Omental fat pad (tissue), 4 donors: ENCODE measurements around the gene MYO10. TPM values are rescaled to one million over a fixed set of nuclear protein-coding genes. Genes with fewer than 3 reads are reported as not detected.

Experiments
- ATAC-seq: fragments of 150-250 bp; one replicate; pipeline ENCODE4 v1.9.1; 2016; ENCODE audit warnings: mild to moderate bottlenecking, moderate library complexity; ENCODE audit not compliant: low FRiP score
- DNase-seq: peaks from one replicate; pipeline ENCODE4 v3.0.0-alpha.2; 2019; ENCODE audit warnings: low spot score
- total RNA-seq, 4 donors: library from RNA; depleted of rRNA; stranded (reverse); fragments of >200 nt; gene quantifications; one replicate each; pipeline ENCODE4 v1.1.0, GENCODE V29; 2016
- TF ChIP-seq, protein P1 (sequence below), 3 donors: fragments of 450-650 bp; IDR thresholded peaks; one replicate each; pipeline ENCODE4 v1.5.1; 2016 to 2017; ENCODE audit warnings: antibody characterized with exemption in 3 of 3, mild to moderate bottlenecking in 3 of 3, moderate library complexity in 2 of 3

The MYO10 gene
- total RNA-seq, 4 donors from 2014 or later = 12.1 to 35.8 (median 17.7) TPM

DNA sequence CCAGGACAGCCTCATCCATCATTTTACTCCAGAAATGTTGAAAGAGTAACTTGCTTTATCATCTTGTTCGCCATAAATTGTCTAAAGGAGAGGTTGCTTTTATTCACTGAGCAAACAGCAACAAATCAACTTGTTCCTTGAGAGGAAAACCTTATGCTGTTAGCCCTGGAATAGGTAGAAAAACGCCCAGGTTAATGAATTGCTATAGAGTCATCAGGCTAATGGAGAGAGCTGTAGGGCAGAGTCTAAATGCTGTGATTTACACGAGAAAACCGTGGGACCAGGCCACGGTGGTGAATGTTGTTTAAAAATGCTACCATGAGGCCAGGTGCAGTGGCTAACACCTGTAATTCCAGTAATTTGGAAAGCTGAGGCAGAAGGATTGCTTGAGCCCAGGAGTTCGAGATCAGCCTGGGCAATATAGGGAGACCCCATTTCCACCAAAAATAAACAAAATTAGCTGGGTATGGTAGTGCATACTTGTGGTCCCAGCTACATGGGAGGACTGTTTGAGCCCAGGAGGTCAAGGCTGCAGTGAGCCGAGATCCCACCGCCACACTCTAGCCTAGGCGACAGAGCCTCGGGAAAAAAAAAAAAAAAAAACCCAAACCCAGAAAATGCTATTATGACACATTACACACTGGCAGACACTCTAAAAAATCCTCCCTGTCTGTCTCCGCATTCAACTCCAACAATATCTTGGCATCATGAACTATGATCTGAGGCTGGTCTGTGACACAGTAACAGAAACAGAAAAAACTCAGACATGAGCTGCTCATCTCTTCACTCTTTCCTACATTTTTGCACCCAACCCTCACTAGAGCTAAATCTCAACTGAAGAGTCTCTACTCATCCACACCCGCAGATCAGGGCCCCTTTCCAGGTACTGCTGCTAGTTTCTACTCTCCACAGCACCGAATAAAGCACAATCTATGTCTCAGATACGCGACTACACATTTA, 200.7 kb downstream of the MYO10 start:
- DNase-seq (no peak), ATAC-seq (no peak)
- TF ChIP-seq, protein P1, sequence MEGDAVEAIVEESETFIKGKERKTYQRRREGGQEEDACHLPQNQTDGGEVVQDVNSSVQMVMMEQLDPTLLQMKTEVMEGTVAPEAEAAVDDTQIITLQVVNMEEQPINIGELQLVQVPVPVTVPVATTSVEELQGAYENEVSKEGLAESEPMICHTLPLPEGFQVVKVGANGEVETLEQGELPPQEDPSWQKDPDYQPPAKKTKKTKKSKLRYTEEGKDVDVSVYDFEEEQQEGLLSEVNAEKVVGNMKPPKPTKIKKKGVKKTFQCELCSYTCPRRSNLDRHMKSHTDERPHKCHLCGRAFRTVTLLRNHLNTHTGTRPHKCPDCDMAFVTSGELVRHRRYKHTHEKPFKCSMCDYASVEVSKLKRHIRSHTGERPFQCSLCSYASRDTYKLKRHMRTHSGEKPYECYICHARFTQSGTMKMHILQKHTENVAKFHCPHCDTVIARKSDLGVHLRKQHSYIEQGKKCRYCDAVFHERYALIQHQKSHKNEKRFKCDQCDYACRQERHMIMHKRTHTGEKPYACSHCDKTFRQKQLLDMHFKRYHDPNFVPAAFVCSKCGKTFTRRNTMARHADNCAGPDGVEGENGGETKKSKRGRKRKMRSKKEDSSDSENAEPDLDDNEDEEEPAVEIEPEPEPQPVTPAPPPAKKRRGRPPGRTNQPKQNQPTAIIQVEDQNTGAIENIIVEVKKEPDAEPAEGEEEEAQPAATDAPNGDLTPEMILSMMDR (IDR thresholded peaks at IDR 0.05) = no peak

DNA sequence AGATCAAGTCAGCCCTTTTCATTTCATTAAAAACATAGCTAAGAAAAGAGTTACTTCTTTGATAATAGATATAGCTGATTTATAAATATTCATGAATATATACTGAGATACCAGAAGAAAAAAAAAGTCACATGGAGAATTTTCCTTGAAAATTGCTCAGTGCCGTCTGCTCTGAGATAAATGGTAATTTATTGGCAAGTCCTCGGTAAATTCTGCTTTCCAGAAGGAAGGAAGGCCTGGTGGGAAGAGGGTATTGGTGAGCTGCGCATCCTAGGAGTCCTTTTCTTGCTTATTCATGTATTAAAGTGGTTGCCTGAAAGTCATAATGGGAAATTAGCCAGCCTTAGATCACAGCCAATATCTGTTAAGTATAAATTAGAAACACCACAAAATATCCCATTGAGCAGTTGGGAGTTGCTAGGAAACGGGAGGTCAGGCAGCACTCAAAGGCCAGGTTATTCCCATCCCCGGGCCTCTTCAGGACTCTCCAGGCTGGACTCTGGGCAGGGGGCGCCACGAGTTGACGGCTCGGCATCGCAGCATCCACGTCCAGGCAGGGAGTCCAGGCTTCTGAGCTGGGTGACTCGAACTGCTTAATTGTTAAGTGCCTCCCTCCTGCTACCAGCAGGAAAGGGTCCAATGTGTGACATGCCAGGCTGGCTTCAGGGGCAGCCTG, 202.6 kb downstream of the MYO10 start:
- DNase-seq (no peak), ATAC-seq (no peak)
- TF ChIP-seq, protein P1 (IDR thresholded peaks at IDR 0.05) = no peak

DNA sequence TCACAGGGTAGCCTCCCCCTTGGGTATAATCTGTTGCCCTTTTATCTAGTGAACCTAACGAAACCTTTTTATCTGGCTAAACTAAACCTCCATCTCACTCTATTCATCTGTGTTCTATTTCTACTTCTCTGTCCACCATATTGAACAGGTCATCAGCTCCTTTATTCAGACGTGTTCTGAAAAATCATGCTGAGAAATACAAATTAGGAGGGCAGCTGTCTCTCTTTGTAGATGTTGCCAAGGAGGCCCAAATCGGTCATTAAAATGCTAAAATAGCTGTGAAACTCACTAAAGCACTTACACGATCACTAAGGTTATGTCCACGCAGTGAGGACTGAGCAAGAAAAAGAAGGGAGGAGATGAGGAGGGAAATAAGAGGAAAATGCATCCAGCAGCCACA, 203.7 kb downstream of the MYO10 start:
- TF ChIP-seq, protein P1 (IDR thresholded peaks at IDR 0.05) = no peak

DNA sequence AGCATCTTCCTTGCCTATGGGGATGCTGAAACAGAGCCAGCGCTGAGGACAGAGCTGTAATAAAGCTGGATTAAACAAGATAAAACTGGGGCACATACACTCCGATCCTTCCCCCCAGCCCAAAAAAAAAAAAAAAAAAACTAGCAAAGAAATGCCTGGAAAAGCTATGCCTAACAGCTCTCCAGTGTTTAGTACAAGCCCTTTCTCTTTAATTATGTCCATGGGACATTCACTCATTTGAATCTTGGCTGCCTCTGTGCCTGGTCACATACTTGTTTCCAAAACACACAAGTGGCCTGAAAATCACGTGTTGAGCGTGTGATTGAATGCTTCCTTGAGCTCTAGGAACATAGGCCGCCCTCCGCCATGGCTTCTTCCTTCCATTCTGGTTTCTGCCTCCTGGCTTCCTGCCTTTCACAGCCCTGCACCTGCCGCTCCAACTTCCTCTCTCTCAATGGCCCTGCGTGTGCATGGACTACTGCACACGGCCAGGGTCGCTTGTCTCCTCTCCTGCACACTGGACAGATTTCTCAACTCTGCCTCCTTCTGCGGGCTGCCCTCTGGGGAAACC, 208.2 kb downstream of the MYO10 start:
- TF ChIP-seq, protein P1 (IDR thresholded peaks at IDR 0.05) = no peak
- DNase-seq (no peak), ATAC-seq (no peak)

More for the DNA sequence above, 203.7 kb downstream of the MYO10 start:
- ATAC-seq = no peak
- no peak for DNase-seq

DNA sequence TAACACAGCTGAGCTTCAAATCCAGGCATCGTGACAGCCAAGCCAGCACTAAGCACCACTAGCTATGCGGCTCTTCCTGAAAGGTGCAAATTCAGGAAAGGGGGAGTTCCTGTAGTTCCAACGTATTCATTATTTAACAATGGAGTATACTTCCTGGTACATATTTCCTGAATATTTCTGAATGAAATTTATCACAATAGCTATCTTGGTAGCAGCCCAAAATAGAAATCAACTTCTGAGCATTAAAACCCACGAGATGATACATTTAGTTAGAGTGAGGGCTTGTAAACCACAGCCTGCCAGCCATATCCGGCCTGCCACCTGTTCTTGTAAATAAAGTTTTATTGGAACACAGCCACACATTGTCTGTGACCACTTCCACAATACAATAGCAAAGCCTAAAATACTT, 209.5 kb downstream of the MYO10 start:
- DNase-seq (no peak), ATAC-seq (no peak)
- TF ChIP-seq, protein P1 (IDR thresholded peaks at IDR 0.05) = no peak

DNA sequence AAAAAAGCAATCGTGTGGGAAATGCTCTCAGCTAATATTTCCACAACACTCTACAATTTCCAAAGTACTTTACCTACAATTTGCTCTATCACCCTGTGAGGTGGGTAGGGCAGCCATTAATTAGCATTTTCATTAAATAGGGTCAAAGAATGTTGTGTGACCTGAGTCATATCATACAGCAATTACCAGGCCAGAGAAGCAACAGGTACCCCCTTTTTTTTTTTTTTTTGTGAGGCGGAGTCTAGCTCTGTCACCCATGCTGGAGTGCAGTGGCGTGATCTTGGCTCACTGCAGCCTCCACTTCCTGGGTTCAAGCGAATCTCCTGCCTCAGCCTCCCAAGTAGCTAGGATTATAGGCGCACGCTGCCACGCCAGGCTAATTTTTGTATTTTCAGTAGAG, 210.5 kb downstream of the MYO10 start:
- ATAC-seq (no peak), DNase-seq (no peak)
- TF ChIP-seq, protein P1 (IDR thresholded peaks at IDR 0.05) = no peak
